ENCODE data around the gene SH3RF1.

The SH3RF1 gene

DNA sequence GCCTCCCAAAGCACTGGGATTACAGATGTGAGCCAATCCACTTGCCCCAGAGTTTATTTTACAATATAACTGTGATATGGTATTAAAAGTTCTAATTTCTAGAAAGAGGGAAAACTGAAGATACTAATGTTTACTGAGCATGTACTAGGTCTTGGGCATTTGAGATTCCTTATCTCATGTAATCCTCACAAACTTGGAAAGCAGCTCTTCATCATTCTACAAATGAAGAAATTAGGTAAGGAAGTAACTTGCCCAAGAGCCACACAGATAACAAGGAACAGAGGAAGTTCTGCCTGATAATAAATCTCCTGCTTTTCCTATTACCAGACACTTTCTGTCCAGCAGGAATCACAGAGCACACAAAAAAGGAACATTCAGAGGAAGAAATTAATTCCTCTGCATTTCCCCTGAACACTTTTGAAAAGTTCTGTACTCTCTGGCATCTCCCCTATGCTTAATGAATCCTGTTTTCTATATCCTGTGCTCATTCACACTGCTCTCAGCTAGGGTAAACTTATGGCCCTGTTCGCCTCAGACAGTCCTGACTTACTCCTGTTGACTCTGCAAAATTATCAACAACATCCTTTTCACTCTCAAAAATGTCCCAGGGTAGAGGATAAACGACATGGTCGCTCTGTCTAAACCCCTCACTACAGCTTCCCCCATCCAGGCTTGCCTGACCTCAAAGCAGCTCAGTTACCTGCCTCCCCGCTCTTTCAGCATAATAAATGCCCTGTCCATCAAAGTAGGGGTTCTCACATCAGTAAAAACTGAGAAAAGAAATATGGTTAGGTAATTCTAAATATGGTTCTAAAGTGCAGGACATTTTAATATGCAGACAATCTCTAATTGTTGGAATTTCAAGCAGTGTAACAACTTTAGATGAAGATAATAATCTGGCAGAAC, 13.6 kb downstream of the SH3RF1 start:
- DNase-seq (ENCODE audit: low read depth): no peak
- TF ChIP-seq, protein P1, sequence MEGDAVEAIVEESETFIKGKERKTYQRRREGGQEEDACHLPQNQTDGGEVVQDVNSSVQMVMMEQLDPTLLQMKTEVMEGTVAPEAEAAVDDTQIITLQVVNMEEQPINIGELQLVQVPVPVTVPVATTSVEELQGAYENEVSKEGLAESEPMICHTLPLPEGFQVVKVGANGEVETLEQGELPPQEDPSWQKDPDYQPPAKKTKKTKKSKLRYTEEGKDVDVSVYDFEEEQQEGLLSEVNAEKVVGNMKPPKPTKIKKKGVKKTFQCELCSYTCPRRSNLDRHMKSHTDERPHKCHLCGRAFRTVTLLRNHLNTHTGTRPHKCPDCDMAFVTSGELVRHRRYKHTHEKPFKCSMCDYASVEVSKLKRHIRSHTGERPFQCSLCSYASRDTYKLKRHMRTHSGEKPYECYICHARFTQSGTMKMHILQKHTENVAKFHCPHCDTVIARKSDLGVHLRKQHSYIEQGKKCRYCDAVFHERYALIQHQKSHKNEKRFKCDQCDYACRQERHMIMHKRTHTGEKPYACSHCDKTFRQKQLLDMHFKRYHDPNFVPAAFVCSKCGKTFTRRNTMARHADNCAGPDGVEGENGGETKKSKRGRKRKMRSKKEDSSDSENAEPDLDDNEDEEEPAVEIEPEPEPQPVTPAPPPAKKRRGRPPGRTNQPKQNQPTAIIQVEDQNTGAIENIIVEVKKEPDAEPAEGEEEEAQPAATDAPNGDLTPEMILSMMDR (IDR thresholded peaks at IDR 0.05; ENCODE audit: insufficient read depth, low read depth, low read length, missing control alignments): no peak
- H3K4me3 ChIP-seq (ENCODE audit: low read depth, low read length): no peak overlapping the region

DNA sequence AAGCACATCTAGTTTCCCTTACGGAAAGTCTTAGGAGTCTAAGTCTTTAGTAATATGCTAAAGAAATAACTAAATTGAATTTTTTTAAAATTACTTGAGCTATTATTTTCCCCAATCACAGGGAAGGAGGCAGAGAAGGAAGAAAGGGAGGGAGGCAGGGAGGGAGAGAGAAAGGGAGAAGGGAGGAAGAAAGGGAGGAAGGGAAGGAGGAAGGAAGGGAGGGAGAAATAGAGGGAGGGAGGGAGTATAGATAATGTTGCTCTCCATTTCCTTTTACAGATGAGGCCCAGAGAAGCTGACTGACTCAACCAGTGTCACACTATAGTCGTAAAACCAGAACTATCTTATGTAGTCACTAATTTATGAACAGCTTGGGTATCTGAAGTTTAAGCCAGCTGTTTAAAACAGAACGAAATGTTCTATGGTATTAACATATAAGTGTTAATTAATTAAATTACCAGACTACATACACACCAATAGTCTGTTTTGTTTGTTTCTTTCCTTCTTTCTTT, 14.6 kb downstream of the SH3RF1 start:
- TF ChIP-seq, protein P1 (IDR thresholded peaks at IDR 0.05; ENCODE audit: insufficient read depth, low read depth, low read length, missing control alignments): no peak
- no peak for DNase-seq (ENCODE audit: low read depth)
- H3K4me3 ChIP-seq (ENCODE audit: low read depth, low read length): no peak overlapping the region

DNA sequence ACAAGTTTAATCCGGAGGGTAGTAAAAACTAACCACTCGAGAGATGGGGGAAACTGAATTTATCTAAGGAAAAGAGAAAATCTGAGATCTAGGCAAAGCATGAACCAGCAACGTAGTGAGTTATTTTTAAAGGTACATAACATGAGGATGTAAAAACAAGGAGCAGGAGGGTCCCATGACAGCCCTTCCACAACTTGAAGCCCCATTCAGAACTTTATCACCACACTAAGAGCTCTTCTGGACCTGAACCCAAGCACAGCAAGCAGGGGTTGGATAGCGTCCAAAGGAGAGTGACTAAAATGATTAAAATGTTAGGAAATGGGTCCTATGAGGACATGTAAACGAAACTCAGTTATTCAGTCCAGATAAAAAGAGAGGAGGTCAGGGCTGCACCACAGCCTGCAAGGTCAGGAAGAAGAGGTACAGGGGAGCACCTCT, 16.2 kb downstream of the SH3RF1 start:
- TF ChIP-seq, protein P1 (IDR thresholded peaks at IDR 0.05; ENCODE audit: insufficient read depth, low read depth, low read length, missing control alignments): no peak
- no peak for DNase-seq (ENCODE audit: low read depth)
- H3K4me3 ChIP-seq (ENCODE audit: low read depth, low read length): no peak overlapping the region

DNA sequence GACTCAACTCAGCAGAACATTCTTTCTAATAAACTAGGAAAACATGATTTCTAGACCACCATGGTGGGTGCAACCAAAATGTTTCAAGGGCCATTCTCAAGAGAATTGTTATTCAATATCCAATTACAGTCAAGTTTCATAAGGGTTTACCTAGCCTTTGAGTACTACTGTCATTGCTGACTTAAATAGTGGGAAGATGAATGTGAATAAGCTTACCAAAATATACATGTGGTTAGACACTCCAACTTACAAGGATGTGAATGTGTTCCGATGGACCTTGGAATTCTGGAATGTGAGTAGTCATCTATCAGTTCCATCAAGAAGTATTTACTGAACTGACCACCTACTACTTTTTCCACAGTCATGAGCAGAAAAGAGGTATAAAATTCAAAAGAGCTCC, 16.9 kb downstream of the SH3RF1 start:
- DNase-seq (ENCODE audit: low read depth): no peak
- no peak overlapping the region for H3K4me3 ChIP-seq (ENCODE audit: low read depth, low read length)
- TF ChIP-seq, protein P1 (IDR thresholded peaks at IDR 0.05; ENCODE audit: insufficient read depth, low read depth, low read length, missing control alignments): no peak

DNA sequence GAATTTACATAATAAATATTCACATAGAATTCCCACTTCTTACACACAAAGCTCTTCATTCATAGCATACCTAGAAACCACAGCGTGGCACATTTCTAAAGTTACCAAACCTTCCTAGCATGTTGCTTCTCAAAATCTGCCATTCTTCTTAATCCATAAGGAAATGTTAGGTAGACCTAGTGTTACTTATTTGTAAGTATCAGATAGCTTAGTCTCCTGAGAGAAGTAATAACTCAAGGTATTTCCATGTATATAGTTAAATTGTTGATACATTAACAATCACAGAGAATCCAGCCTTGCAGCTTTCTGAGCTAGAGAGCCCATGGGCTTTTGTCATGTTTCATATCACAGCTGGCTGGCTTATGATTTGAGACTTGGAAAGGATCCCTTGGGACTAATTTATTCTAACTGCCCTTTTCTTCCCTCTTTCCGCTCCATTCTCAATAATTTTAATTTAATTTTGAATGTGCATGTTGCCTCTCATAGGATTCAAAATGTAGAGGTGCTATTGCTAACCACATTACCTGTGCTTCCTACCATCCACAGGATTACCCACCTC, 17.6 kb downstream of the SH3RF1 start:
- H3K4me3 ChIP-seq (ENCODE audit: low read depth, low read length): no peak overlapping the region
- TF ChIP-seq, protein P1 (IDR thresholded peaks at IDR 0.05; ENCODE audit: insufficient read depth, low read depth, low read length, missing control alignments): no peak
- DNase-seq (ENCODE audit: low read depth): no peak

DNA sequence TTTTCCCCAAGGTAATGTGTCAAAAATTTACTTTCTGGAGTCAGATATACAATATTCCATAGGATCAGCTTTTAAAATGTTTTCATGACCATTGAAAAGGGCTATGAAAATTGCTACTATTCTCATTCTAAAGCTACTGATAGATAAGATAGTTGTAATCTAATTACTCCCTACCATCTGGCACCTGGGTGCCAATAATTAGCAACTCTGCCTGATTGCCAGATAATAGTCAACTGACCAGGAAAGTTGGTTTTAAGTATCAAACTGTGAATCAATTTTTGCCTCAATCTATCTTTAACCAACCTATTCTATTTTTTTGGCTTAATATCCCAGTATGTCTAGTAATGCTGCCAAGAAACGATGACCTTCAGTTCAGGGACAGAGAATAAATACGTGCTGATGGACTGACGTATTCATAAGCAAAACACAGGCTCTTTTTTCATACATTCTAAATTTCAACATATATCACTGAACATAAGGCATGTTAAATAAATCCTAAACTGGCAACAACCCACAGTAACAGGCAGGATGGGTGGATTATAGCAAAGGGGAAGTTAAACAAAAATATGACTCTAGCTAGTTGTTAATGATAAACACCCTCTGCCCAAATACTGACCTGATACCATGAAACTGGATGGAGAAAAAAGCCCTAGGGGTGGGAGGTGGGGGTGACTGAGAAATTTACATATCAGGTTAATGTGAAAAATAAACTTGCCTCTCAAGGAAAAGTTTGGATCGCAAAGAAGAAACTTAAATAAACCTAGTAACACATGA, 18.2 kb downstream of the SH3RF1 start:
- H3K4me3 ChIP-seq (ENCODE audit: low read depth, low read length): no peak overlapping the region
- no peak for DNase-seq (ENCODE audit: low read depth)
- TF ChIP-seq, protein P1 (IDR thresholded peaks at IDR 0.05; ENCODE audit: insufficient read depth, low read depth, low read length, missing control alignments): no peak

Measured in GM12865 (cell line).